NB4 (cell line): ENCODE measurements around the gene ELMO3.
A peak's percentile ranks its signal among the peaks of the same experiment; 100 is the strongest.

ENCODE experiments used
- DNase-seq: peaks from one replicate; pipeline ENCODE4 v3.0.0; 2010; ENCODE audit warnings: low read depth
- H3K4me3 ChIP-seq: one replicate; pipeline ENCODE4 v1.5.1; 2011; ENCODE audit warnings: mild to moderate bottlenecking, low read depth, low read length, moderate library complexity
- MYC ChIP-seq: IDR thresholded peaks from 2 replicates; pipeline ENCODE4 v1.6.1; 2011; ENCODE audit warnings: low read depth, low read length
- POLR2A ChIP-seq: IDR thresholded peaks from 2 replicates; pipeline ENCODE4 v1.6.1; 2011; ENCODE audit warnings: mild to moderate bottlenecking; ENCODE audit not compliant: insufficient read length; ENCODE audit errors: extremely low read depth
- TF ChIP-seq, protein P1 (sequence below): IDR thresholded peaks from 2 replicates; pipeline ENCODE4 v1.6.1; 2011; ENCODE audit warnings: low read depth, low read length
- TF ChIP-seq, protein P2 (sequence below): IDR thresholded peaks from one replicate; pipeline ENCODE4 v1.5.1; 2012; ENCODE audit warnings: low read depth, low read length

Gene ELMO3

DNA sequence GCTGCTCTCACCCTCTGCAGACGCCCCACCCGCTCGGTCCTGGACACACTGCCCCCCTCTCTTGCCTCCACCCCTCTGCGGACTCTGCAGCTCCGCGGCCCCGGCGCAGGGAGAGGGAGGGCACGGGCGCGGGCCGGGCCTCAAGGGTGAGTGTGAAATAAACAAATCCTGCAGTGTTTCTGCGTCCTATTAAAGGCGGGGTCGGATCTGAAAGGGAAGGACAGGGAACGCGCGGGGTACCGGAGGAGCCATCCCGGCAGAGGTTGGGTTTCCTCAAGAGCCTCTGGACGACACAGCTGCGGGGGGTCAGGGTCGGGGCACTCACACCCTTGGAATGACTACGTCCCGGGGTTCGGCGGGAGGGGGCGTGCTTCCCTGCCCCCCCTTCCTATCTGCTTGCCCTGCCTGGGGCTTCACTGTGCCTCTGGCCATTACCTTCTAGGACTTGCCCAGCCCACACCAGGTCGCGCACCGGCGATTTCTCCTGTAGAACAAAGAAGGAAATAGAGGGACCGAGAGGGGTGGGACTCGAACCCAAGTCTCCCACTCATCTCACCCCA is 34.9 kb upstream of the ELMO3 start:
- H3K4me3 ChIP-seq = no peak overlapping the region
- DNase-seq = no peak
- TF ChIP-seq, protein P1, sequence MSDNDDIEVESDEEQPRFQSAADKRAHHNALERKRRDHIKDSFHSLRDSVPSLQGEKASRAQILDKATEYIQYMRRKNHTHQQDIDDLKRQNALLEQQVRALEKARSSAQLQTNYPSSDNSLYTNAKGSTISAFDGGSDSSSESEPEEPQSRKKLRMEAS = no peak
- TF ChIP-seq POLR2A (no peak), MYC (no peak)
- TF ChIP-seq, protein P2, sequence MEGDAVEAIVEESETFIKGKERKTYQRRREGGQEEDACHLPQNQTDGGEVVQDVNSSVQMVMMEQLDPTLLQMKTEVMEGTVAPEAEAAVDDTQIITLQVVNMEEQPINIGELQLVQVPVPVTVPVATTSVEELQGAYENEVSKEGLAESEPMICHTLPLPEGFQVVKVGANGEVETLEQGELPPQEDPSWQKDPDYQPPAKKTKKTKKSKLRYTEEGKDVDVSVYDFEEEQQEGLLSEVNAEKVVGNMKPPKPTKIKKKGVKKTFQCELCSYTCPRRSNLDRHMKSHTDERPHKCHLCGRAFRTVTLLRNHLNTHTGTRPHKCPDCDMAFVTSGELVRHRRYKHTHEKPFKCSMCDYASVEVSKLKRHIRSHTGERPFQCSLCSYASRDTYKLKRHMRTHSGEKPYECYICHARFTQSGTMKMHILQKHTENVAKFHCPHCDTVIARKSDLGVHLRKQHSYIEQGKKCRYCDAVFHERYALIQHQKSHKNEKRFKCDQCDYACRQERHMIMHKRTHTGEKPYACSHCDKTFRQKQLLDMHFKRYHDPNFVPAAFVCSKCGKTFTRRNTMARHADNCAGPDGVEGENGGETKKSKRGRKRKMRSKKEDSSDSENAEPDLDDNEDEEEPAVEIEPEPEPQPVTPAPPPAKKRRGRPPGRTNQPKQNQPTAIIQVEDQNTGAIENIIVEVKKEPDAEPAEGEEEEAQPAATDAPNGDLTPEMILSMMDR = no peak

DNA sequence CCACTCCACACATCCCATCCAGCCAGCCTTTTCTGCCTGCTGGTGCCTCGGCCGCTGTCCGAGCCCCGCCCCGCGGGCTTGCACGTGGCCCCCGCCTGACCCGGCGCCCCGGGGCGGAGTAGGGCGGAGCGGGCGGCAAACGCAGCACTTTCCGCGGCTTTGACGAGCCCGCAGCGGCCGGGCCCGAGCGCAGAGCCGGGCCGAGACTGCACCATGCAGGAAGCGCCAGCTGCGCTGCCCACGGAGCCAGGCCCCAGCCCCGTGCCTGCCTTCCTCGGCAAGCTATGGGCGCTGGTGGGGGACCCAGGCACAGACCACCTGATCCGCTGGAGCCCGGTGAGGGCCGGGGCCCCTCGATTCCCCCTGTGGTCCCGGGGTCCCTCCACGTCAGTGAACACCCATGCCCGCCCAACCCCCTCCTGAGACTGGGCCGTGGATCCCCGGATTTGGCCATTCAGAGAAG is 34.3 kb upstream of the ELMO3 start, which contains the start of gene HSF4:
Gene HSF4, plus strand, starts transcription at position 147 of the 463 bp plus-strand sequence. Its CDS starts 67 bp downstream, at position 214.
- DNase-seq = peak; percentile 52
- TF ChIP-seq, protein P1 = no peak
- TF ChIP-seq MYC (no peak), POLR2A (no peak)
- TF ChIP-seq, protein P2 = no peak
- H3K4me3 ChIP-seq = no peak within 1 kb of the TSS

DNA sequence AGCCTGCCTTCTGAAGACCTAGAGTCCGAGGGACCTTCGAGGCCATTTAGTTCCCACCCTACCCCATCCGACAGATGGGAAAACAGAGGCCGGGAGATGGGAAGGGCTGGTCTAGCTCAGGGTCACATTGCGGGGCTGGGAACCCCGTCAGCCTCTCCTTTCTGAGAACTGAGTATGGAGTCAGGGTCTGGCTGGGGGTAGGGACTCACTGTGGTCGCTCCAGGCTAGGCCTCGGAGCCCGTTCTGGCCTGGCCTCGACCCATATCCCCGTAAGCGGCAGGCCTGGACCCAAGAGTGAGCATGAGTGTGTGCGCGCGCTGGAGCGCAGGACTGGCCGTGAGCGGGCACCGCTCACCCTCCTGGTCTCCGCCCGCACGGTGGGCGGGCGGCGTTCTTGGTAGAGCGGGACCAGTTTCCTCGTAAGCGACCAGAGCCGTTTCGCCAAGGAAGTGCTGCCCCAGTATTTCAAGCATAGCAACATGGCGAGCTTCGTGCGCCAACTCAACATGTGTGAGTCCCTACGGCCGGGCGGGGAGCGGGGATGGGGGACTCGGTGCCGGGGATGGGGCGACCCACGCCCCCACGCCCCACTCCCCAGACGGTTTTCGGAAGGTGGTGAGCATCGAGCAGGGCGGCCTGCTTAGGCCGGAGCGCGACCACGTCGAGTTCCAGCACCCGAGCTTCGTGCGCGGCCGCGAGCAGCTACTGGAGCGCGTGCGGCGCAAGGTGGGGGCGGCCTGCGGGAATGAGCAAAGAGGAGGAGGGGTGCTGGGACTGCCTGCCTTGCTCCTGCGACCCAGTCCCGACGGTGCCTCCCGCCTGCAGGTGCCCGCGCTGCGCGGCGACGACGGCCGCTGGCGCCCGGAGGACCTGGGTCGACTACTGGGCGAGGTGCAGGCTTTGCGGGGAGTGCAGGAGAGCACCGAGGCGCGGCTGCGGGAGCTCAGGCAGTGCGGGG is 33.5 kb upstream of the ELMO3 start:
- DNase-seq = no peak
- no peak overlapping the region for H3K4me3 ChIP-seq
- no peak for TF ChIP-seq POLR2A
- TF ChIP-seq, protein P2 = no peak
- TF ChIP-seq, protein P1 = no peak
- no peak for TF ChIP-seq MYC

DNA sequence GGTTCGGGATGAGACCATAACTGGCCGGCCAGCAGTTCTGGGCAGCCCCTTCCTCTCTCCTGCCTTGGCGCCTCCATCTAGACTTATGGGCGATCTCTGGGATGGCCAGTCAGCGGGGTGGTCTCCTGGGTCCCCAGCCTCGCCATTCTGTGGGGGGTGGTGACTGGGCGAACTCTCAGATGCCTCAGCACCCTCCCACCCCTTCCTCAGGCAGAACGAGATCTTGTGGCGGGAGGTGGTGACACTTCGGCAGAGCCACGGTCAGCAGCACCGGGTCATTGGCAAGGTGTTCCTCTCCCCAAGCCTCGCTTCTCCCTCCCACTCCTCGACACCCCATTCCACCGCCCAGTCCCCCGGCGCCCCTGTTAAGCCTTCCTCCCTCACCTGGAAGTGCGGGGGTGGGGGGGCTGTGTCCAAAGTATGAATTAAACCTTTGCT is 32.8 kb upstream of the ELMO3 start:
- TF ChIP-seq MYC (no peak), POLR2A (no peak)
- TF ChIP-seq, protein P2 = no peak
- TF ChIP-seq, protein P1 = no peak
- DNase-seq = no peak
- H3K4me3 ChIP-seq = no peak overlapping the region

DNA sequence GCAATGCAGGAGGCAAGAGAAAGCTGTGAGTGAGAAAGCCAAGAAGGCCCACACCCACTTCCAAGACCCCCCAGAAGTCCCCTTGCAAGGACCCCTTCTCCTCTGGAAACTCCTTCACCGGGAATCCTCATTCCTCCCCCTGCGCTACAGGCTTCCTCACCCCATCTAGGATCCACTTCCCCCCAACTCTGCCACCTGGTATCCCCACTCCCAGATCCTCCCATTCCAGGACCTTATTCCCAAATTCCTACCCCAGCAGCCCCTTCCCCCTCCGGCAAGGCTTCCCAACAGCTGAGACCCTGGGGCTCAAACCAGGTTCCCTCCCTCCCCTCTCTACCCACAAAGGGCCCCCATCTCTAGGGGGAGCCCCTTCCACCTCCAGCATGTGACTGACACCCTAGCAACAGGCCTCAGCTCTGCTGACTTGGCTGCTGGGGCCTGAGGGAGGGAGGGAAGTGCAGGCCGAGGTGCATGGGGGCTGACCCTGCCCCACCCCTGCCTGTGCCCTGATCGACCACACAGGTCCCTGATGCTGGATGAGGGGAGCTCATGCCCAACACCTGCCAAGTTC is 32.2 kb upstream of the ELMO3 start:
- TF ChIP-seq MYC = no peak

DNA sequence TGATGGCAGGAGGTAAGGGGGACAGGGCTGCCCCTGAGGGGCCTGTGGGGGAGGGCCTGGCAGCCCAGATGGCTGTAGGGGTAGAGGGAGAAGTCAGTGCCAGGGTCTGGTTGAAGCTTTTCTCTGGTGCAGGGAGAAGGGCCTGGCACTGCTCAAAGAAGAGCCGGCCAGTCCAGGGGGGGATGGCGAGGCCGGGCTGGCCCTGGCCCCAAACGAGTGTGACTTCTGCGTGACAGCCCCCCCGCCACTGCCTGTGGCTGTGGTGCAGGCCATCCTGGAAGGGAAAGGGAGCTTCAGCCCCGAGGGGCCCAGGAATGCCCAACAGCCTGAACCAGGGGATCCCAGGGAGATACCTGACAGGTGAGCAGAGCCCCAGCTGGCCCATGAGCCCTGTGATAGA is 31.3 kb upstream of the ELMO3 start:
- H3K4me3 ChIP-seq = no peak overlapping the region
- no peak for DNase-seq
- TF ChIP-seq POLR2A (no peak), MYC (no peak)
- TF ChIP-seq, protein P1 = no peak
- TF ChIP-seq, protein P2 = no peak

More for the DNA sequence above, 32.2 kb upstream of the ELMO3 start:
- no peak for DNase-seq
- H3K4me3 ChIP-seq = no peak overlapping the region
